ENCODE data around the gene PCDH9.

Gene PCDH9

DNA sequence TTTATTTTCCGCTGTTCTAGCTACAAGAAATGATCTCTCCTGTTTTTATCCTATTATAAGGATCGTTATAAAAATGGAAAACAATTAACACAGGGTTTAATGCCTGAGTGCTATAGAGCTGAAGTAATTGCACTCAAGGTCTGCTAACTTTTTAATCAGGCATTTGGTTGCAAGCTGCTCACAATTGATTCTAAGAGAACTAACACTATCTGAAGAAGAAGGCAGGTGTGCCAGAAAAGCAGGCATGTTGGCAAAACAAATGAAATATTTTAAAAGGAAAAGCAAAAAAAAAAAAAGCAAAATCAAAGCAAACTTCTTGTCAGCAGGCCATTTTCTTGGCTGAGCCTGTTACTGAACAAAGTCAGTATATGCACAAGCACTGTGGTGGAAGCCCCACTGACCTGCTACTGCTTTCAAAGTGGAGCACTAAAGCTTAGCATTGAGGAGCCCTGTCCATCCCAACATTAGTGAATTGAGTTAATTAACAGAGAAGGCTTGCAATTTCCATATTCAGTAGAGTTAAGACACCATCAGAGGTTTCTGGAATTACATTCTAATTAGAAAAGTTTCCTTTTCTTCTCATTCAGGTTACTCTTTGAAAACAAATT lies 574.2 kb downstream of the PCDH9 start:
- no peak for TF ChIP-seq CTCF (IDR thresholded peaks at IDR 0.05; ENCODE audit: low read depth, low read length, missing control alignments)
- in situ Hi-C loops (cut with HindIII; ENCODE audit: low pct_ligation_motif_present, low sequenced_read_pairs): no loop called here
- no peak overlapping the region for H3K27ac ChIP-seq
- no peaks in the 10 kb centered on the region for H3K27me3 ChIP-seq (replicated peaks)
- DNase-seq: no peak
- no peak overlapping the region for H3K4me3 ChIP-seq (ENCODE audit: low read depth, low read length)
- H3K36me3 ChIP-seq (replicated peaks): no peaks in the 10 kb centered on the region

- Histone ChIP-seq H3K27ac (no peak overlapping the region), H3K36me3 (replicated peaks) (no peaks in the 10 kb centered on the region), H3K4me3 (ENCODE audit: low read depth, low read length) (no peak overlapping the region), H3K27me3 (replicated peaks) (no peaks in the 10 kb centered on the region)
- DNase-seq: no peak
- no peak for TF ChIP-seq CTCF (IDR thresholded peaks at IDR 0.05; ENCODE audit: low read depth, low read length, missing control alignments)
- in situ Hi-C loops (cut with HindIII; ENCODE audit: low pct_ligation_motif_present, low sequenced_read_pairs): no loop called here
Observed at GRCh38 chr13:66644855-66645460, 585.2 kb downstream of the PCDH9 start.

GRCh38 chr13:66640231-66640630 lies 589.9 kb downstream of the PCDH9 start:
- TF ChIP-seq CTCF (IDR thresholded peaks at IDR 0.05; ENCODE audit: low read depth, low read length, missing control alignments): no peak
- in situ Hi-C loops (cut with HindIII; ENCODE audit: low pct_ligation_motif_present, low sequenced_read_pairs): no loop called here
- DNase-seq: no peak
- H3K4me3 ChIP-seq (ENCODE audit: low read depth, low read length): no peak overlapping the region
- no peaks in the 10 kb centered on the region for H3K36me3 ChIP-seq (replicated peaks)
- H3K27me3 ChIP-seq (replicated peaks): no peaks in the 10 kb centered on the region
- no peak overlapping the region for H3K27ac ChIP-seq

DNA sequence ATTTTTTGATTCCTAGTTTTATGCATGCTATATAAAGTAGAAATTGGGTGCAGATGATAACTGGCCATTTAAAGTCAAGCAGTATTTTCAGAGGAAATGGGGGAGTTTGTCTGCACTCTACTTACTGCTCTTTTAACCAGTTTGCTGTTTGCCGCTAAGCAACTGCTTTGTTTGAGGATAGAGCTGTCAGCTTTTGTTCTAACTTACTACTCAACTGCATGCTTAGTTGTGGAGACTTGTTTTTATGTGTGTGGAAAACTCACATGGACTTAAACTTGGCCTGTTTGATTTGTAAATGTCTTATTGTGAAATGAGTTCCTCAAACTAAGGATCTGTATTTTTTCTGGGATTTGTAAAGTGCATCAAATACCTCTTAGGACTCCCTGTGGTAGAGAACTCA lies 591.1 kb downstream of the PCDH9 start:
- no peak for DNase-seq
- H3K4me3 ChIP-seq (ENCODE audit: low read depth, low read length): no peak overlapping the region
- no peak for TF ChIP-seq CTCF (IDR thresholded peaks at IDR 0.05; ENCODE audit: low read depth, low read length, missing control alignments)
- H3K36me3 ChIP-seq (replicated peaks): no peaks in the 10 kb centered on the region
- no peak overlapping the region for H3K27ac ChIP-seq
- in situ Hi-C loops (cut with HindIII; ENCODE audit: low pct_ligation_motif_present, low sequenced_read_pairs): no loop called here
- H3K27me3 ChIP-seq (replicated peaks): no peaks in the 10 kb centered on the region

DNA sequence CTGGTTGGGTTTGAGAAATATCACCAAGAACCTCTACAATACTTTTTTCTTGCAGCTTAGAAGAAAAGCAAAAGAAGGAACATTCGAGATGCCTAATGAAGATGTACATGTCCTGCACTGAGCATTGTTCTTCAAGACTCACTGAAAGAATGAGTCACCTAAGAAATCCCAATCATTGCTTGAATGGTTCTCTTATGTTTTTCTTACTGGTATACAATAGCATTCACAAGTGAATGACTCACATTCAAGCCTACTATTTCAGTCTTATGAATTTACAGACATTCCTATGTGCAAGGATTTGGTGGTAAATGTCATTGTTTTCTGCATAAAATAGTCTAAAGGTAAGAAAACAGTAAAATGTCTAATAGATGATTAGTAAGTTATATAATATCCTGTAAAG lies 594.6 kb downstream of the PCDH9 start:
- H3K27me3 ChIP-seq (replicated peaks): no peaks in the 10 kb centered on the region
- H3K4me3 ChIP-seq (ENCODE audit: low read depth, low read length): no peak overlapping the region
- in situ Hi-C loops (cut with HindIII; ENCODE audit: low pct_ligation_motif_present, low sequenced_read_pairs): no loop called here
- peak; percentile 54 for DNase-seq
- no peaks in the 10 kb centered on the region for H3K36me3 ChIP-seq (replicated peaks)
- TF ChIP-seq CTCF (IDR thresholded peaks at IDR 0.05; ENCODE audit: low read depth, low read length, missing control alignments): no peak
- H3K27ac ChIP-seq: peak overlapping the region; percentile 49

GRCh38 chr13:66634384-66634783 lies 595.8 kb downstream of the PCDH9 start:
- in situ Hi-C loops (cut with HindIII; ENCODE audit: low pct_ligation_motif_present, low sequenced_read_pairs): no loop called here

More at GRCh38 chr13:66634384-66634783, 595.8 kb downstream of the PCDH9 start:
- no peak overlapping the region for H3K4me3 ChIP-seq (ENCODE audit: low read depth, low read length)
- H3K27me3 ChIP-seq (replicated peaks): no peaks in the 10 kb centered on the region
- no peak for DNase-seq
- TF ChIP-seq CTCF (IDR thresholded peaks at IDR 0.05; ENCODE audit: low read depth, low read length, missing control alignments): no peak
- H3K36me3 ChIP-seq (replicated peaks): no peaks in the 10 kb centered on the region
- no peak overlapping the region for H3K27ac ChIP-seq

All from brain microvascular endothelial cell (primary cell).